DMS 273 (cell line): Measurements from ENCODE around the gene TSPAN5.
A peak's percentile ranks its signal among the peaks of the same experiment; 100 is the strongest.

ENCODE experiments used
- DNase-seq: peaks from one replicate; lab custom pipeline; 2025; ENCODE audit not compliant: unreplicated experiment; lab: John Stamatoyannopoulos, UW

The TSPAN5 gene

DNA sequence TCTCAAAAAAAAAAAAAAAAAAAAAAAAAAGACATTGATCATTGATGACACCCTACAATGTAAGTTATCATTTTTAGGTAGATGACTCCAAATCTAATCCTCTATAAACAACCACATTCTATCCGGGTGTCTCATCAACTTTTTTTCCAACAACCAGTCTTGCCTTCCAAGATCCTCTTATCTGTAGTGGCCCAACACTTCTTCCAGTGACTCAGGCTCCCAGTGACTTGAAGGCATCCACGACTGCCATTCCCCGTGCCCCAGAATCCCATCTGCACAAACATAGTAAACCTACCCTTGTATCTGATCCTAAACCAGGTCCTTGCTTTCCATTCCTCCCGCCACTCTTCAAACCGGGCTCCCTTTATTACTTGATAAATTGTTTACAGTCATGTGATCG lies 15.6 kb upstream of the TSPAN5 start:
- DNase-seq = no peak

DNA sequence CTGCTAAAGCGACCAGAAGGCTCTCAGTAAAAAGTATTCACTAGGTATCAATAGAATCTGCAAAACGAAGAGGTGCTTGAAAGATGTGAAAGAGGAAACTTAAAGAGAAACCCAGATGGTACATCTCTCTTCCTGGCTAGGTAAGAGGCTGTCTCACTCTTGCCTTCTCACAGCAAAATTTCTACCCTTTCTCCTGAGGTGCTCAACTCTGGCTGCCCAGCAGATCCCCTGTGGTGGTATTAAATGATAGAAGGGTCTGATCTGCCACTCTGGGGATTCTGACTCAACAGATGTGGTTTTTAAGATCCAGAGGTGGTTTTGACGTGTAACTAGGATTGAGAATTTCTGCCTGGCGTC lies 14.9 kb upstream of the TSPAN5 start:
- DNase-seq = no peak

DNA sequence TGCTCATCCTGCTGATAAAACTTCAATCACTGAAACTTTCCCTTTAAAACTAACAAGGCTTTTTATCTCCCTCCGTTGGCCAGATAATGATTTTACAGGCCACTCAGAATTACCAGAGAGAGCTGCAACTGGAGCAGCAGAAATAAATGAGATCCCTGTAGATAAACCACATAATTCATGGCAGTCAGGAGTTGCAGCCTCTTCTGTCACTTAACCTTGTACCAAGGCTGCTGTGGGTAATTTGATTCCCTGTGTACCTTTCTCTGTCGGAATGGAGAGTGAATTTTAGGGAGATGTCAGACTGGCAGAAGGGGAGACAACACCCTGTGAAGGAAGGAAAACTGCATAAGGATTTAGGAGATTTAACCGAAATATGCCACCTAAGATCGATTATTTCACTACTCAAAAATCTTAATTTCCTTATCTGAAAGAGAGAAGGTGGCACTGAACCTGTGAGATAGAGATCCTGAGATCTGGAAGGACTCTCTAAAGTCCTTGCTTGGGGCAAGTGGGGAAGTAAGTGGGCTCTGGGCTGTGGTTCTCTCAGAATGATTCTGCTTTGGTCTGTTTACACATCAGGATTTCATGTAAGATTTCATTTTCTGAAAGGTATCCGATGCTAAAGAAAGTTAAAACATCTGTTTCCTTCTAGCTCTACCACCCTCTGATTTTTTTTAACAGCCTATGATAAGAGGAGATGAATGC lies 14.3 kb upstream of the TSPAN5 start:
- DNase-seq = peak; percentile 11

DNA sequence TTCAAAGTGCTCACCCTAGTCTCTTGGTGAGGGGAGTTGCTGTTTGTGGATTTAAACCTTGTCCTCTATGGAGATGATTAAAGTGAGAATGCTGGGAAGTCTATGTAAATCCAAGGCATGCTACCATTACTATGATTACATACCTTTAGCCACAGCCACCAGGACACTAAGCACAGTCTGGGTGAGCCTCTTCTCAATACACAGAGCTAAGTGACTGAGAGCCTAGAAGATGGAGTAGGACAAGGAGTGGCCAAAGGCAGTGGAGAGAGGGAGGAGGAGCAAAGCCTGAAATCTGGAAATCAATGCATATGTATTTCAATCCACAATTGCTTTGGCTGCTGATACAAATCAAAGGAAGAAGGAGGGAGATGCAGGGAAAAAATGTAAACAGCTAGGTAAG lies 12.7 kb upstream of the TSPAN5 start:
- DNase-seq = no peak

DNA sequence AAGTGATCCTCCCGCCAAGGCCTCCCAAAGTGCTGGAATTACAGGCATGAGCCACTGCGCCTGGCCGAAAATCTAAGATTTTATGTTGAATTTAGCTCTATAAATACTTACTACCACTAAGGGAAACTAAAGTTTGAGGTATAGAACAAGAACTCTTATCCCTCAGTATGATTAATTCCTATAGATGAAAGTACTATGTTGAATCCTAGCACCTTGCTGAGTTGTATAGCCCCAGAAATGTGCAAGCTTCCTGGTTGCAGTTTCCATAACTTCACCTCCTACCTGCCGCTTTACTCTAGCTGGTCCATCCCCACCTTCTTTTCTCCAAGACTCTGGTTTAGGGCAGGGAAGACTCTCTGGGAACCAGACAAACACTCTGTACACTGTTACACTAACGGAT lies 11.8 kb upstream of the TSPAN5 start:
- DNase-seq = no peak

DNA sequence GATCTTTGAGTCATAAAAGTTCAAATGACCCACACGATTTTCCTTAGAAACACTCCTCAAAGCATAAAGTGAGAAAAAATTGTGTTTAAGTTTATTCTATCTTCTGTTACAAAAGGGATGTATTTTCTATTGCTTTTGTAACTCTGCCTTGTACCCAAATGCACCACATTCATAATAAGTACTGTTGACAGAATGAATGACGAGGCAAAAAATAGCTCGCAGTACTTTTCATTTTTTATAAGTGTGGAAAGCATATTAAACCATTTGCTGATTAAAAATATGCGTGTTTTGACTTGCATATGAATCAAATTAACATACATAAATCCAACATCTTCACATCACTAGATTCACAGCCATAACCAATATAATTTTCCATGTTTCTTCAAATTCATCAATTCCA lies 11.2 kb upstream of the TSPAN5 start:
- no peak for DNase-seq

DNA sequence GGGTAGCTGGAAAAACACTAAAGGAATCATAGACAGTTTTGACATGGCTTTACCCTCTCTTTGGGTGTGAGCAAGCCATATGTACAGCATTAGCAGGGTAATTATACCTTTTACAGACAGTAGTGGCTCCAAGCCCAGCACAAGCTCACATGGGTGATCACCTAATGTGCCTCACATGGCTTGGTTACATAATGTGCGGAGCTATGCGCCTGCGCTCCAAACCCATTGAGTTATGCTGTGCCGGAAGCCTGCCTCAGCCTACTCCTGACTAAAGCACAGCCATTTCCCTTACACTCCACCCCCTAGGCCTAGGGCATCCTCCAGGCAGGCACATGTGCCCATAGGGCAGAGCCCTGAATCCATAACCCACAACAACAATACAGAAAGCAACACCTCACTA lies 6.5 kb upstream of the TSPAN5 start:
- peak; percentile 47 for DNase-seq

DNA sequence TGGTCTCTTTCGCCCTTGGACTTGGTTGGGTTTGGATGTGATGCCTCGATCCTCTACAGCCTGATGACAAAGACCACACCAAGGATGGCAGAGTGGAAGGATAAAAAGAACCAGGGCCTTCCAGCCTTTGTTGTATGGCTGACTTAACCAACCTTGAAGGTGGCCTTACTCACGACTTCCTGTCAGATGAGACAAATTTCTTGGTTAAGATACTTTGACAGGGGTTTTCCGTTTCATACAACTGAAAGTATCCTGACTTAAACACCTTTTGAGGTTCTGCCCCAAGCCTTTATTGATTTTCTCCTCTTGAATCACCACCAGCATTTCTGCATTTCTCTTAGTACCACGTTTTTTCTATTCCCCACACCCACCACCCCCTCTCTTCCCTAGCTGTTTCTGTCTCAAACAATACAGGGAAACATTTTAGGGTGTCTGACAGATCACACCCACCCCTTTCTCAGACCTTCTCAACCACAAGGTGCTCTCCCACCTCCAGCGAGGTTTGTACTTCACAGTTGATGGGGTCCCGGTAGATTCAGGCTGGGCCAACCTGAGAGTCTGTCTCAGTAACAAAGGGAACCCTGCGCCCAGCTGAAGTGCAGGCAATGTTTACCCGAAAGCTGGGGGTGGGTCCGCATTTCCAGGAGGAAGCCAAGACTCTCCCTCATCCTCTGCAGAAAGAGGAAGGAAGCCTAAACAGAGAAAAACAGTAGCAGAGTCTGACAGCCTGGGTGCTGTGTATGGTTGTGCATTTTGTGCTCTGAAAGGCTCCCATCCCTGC lies 5.0 kb upstream of the TSPAN5 start:
- DNase-seq = no peak

DNA sequence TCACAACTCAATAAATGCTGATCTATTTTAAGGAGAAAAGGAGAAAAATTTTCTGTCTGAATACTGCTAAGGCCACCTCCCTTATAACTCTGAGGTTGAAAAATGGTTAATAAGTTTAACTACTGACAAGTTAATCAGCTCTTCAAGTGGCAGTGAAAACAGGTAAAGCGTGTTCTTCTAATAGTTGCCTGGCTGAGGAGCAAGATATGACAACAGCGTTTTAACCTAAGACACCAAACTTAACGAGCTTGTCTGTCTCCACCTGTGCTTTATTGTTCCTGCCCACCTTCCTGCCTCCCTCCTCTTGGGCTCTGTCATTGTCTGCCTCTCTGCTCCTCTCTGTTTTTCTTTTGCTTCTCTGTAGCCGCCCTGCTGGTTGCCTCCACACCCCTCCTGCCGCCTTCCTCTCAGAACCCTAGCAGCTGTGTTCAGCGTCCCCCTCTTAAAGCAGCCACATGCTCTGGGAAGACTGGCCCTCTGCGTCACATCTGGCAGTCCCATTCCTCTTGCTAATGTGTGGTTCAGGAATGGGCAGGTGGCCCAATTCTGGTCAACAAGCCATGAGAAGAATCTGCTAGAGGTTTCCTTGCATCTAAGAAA lies 4.3 kb upstream of the TSPAN5 start:
- peak; percentile 74 for DNase-seq

DNA sequence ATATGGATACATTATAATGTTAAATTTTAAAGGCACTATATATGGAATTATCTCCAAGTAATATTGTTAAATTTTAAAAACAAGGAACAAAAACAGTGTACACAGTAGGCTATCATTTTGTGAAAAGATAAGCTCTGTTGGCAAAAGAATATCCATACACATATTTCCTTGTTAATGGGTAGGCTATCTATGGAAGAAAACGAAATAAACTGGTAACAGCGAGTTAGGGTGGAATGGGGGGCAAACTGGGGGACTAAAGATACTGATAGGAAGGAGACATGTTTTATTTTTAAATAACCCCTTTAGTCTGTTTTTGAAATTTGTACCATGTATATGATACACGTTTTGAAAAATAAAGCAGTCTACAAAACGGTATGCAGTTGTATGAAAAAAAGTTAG lies 3.6 kb upstream of the TSPAN5 start:
- no peak for DNase-seq

DNA sequence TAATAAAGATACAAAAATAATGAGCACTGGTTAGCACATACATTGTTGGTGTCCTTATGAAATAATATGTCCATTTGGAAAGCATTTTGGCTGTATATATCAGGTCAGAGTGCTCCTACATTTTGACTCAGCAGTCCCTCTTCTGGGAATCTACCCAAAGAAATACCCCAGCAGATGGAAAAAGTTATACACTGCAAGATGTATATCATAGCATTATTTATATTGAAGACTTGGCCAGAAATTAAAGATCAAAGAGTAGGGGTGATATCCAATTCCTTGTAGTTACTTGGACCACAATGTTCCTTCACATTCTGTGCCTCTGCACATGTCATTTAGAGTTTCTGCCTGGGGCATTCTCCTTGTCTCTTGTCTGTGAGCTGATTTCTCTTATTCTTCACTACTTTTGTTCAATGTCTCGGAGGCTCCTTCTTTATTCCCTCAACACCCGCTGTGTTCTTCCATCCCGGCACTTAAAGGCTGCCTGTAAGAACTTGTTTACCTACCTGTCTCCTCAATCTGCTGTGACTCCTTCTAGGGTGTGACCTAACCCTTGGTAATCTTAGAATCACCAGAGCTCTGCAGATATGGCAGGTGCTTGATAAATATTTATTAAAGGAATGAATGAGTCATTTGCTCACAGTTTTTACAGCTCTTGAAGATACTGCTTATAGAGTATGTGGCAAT lies 3.1 kb upstream of the TSPAN5 start:
- DNase-seq = peak; percentile 71

DNA sequence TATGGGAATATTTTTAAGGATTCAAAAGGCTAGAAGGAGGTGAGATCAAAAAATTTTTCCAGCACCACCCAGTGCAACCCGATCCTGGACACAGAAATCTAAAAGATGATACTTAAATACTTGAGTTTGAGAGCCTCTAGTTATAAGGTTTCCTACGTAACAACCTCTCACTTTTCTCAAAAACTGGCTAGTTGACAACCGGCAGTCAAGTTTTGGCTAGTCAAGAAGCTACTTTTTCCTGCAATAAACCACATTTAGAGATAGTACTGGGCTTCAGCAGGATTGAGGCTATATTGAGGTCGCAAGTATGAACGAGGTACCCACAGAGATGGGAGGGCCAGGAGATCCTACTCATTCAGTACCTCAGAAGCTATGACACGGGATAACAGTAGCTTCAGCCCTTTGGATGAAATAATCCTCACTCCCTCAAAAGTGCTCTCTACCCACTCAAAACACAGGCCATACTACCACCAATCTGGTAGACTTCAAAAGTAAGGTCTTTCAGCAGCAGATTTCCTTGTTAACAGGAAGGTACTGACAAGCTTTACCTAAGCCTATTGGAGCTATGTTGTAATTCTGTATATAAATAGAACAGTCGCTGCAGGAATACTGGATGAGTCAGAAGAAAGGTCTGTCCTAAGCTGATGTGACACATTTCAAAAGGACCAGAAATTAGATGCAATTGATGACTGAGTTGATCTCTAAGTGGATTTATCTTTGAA lies 1.5 kb upstream of the TSPAN5 start:
- peak; percentile 23 for DNase-seq

DNA sequence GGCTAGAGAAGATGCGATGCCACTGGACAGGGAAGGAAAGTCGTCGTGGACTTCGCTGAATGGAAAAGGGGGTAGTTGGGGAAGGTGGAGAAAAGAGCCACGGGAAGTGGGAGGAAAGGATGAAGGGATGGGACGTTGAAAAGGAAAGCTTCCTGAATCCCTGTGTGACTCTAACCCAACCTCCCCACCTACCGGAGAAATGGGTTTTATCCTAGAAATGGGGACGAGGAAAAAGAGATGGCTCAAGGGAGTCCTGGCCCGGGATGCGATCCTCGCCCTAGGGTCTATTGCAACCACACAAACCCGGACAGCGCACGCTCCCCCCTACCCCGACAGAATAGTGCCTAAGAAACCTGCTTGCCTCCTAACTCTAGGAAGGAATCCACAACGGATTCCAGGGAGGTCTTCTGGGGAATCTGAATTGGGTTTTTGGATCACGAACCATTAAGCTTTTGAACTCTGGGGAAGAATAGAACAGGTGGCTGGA lies 738 bp upstream of the TSPAN5 start:
- DNase-seq = peak; percentile 55

DNA sequence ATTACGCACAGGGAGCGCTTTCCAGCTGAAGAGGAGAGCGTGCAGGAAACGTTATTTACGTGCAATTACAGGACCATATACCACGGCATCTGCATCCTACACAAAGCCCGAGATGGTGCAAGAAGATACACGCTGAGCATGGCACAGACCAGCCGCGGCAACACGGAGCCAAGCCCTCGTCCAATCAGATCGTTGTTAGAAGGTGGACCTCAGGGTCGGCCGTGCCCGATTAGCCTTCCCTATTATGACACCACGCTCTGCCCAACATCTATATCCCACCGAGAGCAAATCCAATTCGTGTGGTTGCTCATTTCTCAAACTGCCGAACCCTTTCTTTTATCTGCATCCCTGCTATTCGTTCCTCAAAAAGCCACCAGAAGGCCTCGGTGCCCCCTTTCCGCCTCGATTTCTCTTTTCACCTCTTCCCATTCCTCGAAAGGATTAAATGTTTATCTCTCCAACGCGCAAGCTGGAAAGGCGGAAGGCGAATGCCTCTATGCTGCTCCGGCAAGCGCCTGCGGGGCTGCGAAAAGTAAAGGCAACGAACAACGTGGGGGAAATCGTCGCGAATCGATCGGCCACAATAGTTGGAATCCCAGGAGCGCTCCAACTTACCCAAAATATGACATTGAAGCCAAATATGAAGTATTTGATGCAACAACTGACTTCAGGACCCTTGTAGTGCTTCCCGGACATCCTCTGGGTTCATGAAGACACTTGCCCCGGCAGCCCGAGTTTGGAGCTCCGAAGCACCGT lies 702 bp downstream of the TSPAN5 start:
- DNase-seq = peak; percentile 87

DNA sequence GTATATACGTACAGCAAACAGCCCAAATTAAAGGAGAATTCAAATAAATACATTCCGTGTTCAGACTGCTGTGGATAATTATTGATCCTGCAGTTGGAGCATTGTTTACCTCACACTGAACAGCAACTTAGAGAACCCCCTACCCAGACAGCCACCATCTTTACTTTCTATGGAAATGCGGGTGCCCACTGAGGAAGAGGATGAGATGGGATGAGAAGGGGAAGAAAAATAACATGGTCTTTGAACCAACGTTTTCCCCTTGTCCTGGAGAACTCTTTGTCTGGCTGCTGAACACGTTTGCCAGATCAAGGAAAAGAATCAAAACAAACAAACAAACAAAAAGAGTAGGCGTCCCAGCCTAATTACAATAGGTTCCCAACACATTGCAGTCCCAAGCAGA lies 1.5 kb downstream of the TSPAN5 start:
- DNase-seq = no peak

DNA sequence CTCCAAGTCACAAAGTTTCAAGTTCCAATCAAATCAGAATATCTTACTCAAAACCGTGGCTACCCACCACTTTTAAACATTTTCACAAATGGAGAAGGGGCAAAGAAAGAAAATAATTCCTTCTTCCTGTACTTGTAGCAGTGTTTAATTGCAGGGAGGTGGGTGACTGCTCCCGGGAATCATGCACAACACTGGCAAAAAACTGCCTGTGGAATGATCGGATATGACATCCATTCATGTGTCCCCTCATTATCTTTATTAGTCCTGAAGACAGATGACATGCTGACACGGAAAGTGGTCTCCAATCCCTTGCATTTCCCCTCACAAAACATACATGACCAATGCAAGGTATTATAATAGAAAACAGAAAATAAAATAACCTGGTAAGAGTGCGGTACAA lies 2.0 kb downstream of the TSPAN5 start:
- no peak for DNase-seq

DNA sequence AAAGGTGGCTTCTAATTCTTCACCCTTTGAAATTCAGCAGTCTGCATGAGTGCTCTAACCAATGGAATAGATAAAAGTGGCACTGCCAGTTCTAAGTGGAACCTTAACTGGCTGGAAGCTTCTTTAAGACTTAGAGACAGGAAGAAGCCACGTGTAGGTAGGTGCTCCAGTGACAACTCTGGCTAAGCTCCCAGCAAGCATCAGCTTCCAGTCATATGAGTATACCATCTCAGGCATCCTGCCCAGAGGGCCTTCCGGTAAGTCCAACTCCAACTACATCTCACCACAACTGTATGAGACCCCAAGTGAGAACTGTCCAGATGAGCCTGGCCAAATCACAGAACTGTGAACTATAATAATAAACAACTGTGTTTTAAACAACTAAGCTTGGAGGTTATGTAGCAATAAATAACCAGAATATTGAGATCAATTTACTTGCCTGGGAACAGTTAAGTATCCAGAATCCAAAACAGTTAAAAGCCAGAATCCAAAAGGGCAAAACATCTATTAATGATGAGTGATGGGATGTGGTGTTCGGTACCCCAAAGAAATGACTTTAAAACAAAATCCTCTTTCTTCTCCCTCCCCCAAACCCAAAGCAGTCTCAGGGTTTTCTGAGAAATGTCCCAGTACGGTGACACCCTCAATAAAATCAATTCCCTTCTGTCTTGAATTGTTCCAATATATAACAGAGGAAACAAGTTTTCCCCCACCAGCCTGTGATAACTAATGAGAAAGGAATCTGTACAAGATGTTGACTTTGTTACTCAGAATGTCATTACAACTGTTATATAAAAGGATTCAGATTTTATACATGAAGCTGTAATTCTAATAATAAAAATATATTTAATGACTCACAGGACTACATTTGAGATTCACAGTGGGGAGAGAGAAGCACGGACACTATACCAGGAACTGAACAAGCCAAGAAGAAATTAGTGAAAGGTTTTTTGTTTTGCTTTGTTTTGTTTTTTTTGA lies 4.2 kb downstream of the TSPAN5 start:
- DNase-seq = peak; percentile 30

DNA sequence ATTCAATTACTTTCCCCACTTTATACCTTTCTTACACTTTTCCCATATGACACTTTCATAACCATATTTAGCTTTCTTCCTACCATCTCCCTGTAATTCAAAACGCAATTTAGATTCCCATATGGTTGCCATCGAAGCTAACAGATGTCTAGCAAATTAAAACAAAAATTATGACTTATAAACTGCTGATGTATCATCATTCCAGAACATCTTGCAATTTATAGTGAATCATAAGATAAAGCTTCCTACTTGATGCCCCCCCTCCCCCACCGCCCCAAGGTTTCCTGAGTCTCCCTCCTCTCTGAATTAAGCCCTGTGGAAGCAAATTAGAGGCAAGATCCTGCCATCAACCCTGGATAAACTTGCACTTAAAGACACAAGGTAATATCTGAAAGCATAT lies 5.4 kb downstream of the TSPAN5 start:
- DNase-seq = peak; percentile 37

DNA sequence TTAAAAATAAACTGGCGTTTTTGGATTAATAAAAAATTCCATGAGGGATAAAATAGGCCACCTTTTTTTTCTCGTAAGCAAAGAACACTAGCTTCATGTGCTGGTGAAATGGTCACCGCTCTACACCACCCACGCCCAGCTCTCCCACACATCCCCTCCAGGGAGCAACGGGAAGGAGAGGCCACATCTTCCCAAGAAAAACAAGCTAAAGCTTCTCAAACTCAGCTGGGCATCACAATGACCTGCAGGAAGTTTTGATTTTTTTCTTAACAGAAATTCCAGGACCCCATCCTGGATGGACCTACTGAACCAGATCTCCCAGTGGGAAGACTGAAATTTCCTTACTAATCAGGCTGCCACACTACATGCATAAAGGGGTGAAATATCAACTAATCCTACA lies 9.8 kb downstream of the TSPAN5 start:
- no peak for DNase-seq
